ENCODE results near the gene GHRL.

Gene GHRL

DNA sequence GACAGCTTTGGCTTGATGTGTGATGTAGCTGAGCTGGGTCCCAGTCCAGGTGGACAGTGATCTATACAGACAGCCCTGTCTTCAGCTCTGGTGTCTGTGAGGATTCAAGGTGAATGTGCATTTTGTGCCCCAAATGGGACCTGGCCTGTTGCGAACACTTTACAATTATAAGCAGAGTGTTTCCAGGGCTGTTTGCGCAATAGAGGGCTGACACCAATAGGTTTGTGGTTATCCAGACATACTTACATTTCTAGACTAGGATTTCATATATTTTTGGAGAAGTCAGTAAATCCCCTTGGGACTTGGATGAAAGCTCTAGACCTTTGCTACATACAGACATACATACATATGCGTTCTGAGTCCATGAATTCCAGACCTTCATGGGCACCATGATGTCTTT lies 48.7 kb downstream of the GHRL start:
- no peak for DNase-seq (ENCODE audit: low read depth in 2 of 2)

DNA sequence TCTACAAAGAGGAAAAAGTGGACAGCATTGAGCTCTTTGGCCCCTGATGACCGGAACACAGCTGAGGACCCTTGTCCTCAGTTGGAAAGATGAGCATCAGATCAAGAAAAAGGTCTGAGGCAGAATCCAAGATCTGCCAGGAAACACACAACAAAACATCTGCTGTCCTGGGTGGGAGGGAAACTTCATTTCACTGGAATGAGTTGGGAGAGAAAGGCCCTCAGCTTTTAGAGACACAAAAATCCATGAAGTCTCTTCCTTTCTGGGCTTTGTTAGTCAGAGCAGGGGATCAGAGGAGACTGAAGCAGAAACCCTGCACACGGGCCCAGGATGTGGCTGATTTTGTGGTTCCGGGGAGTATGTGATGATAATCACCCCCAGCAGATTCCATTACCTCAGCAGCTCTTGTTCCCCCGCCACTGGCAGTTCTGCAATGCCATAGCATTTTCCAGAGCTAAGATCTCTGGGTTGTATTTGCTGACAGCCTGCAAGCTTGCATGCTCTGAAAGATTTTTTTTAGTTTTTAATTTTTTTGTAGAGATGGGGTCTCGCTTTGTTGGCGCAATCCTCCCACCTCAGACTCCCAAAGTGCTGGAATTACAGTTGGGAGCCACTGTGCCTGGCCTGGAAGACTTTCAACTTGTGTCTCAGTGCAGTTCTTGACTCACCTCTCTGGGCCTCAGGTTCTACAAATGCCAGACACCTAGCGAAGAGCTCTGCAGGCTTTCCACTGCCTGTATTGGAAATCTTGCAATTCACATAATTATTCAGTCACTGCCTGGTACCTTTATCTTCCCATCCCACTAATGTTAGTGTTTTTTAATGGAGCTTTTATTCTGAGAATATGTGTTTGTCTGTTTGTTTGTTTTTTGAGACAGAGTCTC lies 50.3 kb downstream of the GHRL start:
- peak; percentile 67 to 68 for DNase-seq (ENCODE audit: low read depth in 2 of 2)

DNA sequence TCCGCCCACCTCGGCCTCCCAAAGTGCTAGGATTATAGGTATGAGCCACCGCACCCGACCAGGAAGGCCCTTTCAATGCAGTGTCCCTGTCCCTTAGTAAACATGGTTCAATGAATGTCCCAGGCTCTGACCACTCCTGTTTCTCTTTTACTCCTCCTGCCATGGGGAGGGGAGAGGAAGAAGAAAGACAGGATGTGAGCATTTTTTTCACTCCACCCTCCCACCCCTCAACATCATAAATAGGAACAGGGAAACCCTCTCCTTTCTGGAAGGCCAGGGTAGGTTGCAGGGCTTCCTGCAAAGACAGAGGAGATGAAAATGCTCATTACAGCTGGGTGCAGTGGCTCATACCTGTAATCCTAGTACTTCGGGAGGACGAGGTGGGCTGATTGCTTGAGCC lies 51.9 kb downstream of the GHRL start:
- no peak for DNase-seq (ENCODE audit: low read depth in 2 of 2)

DNA sequence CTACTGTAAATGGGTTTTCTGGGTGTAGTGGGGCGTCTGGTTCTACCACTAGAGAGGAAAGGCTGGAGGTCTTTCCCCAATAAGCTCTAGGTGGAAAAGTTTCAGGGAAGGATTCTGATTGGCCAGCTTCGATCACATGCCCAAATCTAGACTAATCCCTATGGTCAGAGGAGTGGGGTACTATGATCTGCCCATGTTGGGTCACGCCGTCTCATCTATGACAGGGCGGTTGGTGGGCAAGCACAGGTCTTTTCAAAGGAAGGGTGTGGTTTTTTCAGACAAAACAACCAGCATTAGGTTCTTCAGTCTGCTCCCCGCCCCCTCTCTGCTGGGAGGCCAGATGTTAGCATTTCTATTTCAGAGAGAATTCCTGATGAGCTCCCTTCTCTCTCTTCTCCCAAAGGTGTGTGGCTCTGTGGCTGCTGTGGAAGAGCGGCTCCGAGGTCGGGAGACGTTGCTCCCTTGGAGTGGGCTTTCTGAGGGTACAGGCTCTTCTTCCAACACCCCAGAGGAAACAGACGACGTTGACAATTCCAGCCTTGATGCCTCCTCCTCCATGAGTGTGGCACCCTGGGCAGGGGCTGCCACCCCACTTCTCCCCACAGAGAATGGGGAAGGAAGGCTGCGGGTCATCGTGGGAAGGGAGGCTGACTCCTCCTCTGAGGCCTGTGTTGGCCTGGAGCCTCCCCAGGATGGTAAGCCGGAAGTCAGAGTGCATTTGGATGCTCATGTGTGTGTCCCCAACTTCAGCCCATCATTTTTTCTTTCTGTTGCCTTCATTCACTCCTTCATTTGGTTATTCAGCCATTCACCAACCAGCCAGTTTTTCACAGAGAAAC lies 54.2 kb downstream of the GHRL start:
- peak in 1 of 2 donors; percentile 42 for DNase-seq (ENCODE audit: low read depth in 2 of 2)
